HAP-1 (cell line): ENCODE data around the gene GPR63.

Experiments
- DNase-seq, 2 experiments: peaks; one replicate each; pipeline ENCODE4 v3.0.0-alpha.2; 2016 to 2020; ENCODE audit warnings: low spot score in 2 of 2
- H3K27me3 ChIP-seq: fragments of 250-450 bp; sonication (Bioruptor Pico); 2 replicates; pipeline ENCODE4 v1.5.1; 2020; ENCODE audit warnings: low read depth, mild to moderate bottlenecking, moderate library complexity
- H3K36me3 ChIP-seq: fragments of 250-450 bp; sonication (Bioruptor Pico); replicated peaks from 2 replicates; pipeline ENCODE4 v1.5.1; 2020; ENCODE audit warnings: mild to moderate bottlenecking
- H3K4me1 ChIP-seq: fragments of 250-450 bp; sonication (Bioruptor Pico); 2 replicates; pipeline ENCODE4 v1.5.1; 2020; ENCODE audit warnings: mild to moderate bottlenecking
- H3K4me3 ChIP-seq: fragments of 250-450 bp; sonication (Bioruptor Pico); 2 replicates; pipeline ENCODE4 v1.5.1; 2020; ENCODE audit warnings: mild to moderate bottlenecking, moderate library complexity
- H3K9me3 ChIP-seq: fragments of 250-450 bp; sonication (Bioruptor Pico); 2 replicates; pipeline ENCODE4 v1.5.1; 2020; ENCODE audit warnings: mild to moderate bottlenecking, moderate library complexity
- in situ Hi-C: fragments of 300-500 bp; cut with MboI; formaldehyde crosslinking; loops from 3 replicates; pipeline ENCODE4 v1.14.3; 2020; ENCODE audit warnings: low sequenced_read_pairs, inconsistent platforms, mixed read lengths

The GPR63 gene

GRCh38 chr6:96811136-96811535 lies 26.1 kb downstream of the GPR63 start:
- in situ Hi-C loops, result no loop called here
- Histone ChIP-seq H3K4me1 (peaks cover 7% of the 10 kb centered on the region), H3K4me3 (no peak overlapping the region), H3K9me3 (no peaks in the 10 kb centered on the region), H3K27me3 (no peaks in the 10 kb centered on the region), H3K36me3 (no peaks in the 10 kb centered on the region)
- DNase-seq, result no peak

- in situ Hi-C loops, result no loop called here
- no peaks in the 10 kb centered on the region for H3K27me3 ChIP-seq
- no peaks in the 10 kb centered on the region for H3K9me3 ChIP-seq
- no peak overlapping the region for H3K4me3 ChIP-seq
- no peaks in the 10 kb centered on the region for H3K36me3 ChIP-seq
- DNase-seq, result no peak
- peaks cover 7% of the 10 kb centered on the region for H3K4me1 ChIP-seq
These were observed 28.2 kb downstream of the GPR63 start for GRCh38 chr6:96809119-96809518.

- H3K4me1 ChIP-seq, result no peaks in the 10 kb centered on the region
- no peak overlapping the region for H3K4me3 ChIP-seq
- in situ Hi-C loops, result no loop called here
- no peaks in the 10 kb centered on the region for H3K9me3 ChIP-seq
- no peaks in the 10 kb centered on the region for H3K36me3 ChIP-seq
- no peaks in the 10 kb centered on the region for H3K27me3 ChIP-seq
- no peak for DNase-seq
These were observed 34.2 kb downstream of the GPR63 start for GRCh38 chr6:96803106-96803481.

- peaks cover 6% of the 10 kb centered on the region for H3K4me1 ChIP-seq
- in situ Hi-C loops, result no loop called here
- H3K4me3 ChIP-seq, result no peak overlapping the region
- H3K9me3 ChIP-seq, result no peaks in the 10 kb centered on the region
- no peaks in the 10 kb centered on the region for H3K27me3 ChIP-seq
- peak; percentile 27 to 45 for DNase-seq
- H3K36me3 ChIP-seq, result no peaks in the 10 kb centered on the region
These were observed 41.8 kb downstream of the GPR63 start for GRCh38 chr6:96795481-96795880.

- no peak for DNase-seq
These were observed 42.3 kb downstream of the GPR63 start for GRCh38 chr6:96794980-96795379.

GRCh38 chr6:96792561-96793190 lies 44.6 kb downstream of the GPR63 start:
- in situ Hi-C loops, result no loop called here
- no peak for DNase-seq
- Histone ChIP-seq H3K36me3 (no peaks in the 10 kb centered on the region), H3K4me1 (peaks cover 6% of the 10 kb centered on the region), H3K9me3 (no peaks in the 10 kb centered on the region), H3K4me3 (no peak overlapping the region), H3K27me3 (no peaks in the 10 kb centered on the region)

More at GRCh38 chr6:96794980-96795379, 42.3 kb downstream of the GPR63 start:
- in situ Hi-C loops, result no loop called here
- Histone ChIP-seq H3K9me3 (no peaks in the 10 kb centered on the region), H3K36me3 (no peaks in the 10 kb centered on the region), H3K27me3 (no peaks in the 10 kb centered on the region), H3K4me3 (no peak overlapping the region), H3K4me1 (peaks cover 6% of the 10 kb centered on the region)

GRCh38 chr6:96789871-96790270 lies 47.4 kb downstream of the GPR63 start:
- in situ Hi-C loops, result no loop called here
- no peak for DNase-seq
- H3K36me3 ChIP-seq, result no peaks in the 10 kb centered on the region
- peaks cover 1% of the 10 kb centered on the region for H3K4me1 ChIP-seq
- no peaks in the 10 kb centered on the region for H3K9me3 ChIP-seq
- H3K4me3 ChIP-seq, result no peak overlapping the region
- no peaks in the 10 kb centered on the region for H3K27me3 ChIP-seq

GRCh38 chr6:96787846-96788580 lies 49.3 kb downstream of the GPR63 start:
- Histone ChIP-seq H3K4me1 (no peaks in the 10 kb centered on the region; the same call in 1 of the 2 replicates), H3K9me3 (no peaks in the 10 kb centered on the region), H3K36me3 (no peaks in the 10 kb centered on the region), H3K4me3 (no peak overlapping the region), H3K27me3 (no peaks in the 10 kb centered on the region)
- in situ Hi-C loops, result no loop called here
- no peak for DNase-seq

- Histone ChIP-seq H3K4me1 (no peaks in the 10 kb centered on the region; the same call in 1 of the 2 replicates), H3K9me3 (no peaks in the 10 kb centered on the region), H3K36me3 (no peaks in the 10 kb centered on the region), H3K27me3 (no peaks in the 10 kb centered on the region), H3K4me3 (no peak overlapping the region)
- no peak for DNase-seq
- in situ Hi-C loops, result no loop called here
These were observed 50.9 kb downstream of the GPR63 start for GRCh38 chr6:96786336-96786735.

GRCh38 chr6:96784650-96785049 lies 52.6 kb downstream of the GPR63 start:
- no peak for DNase-seq

GRCh38 chr6:96783307-96783706 lies 54.0 kb downstream of the GPR63 start:
- no peaks in the 10 kb centered on the region for H3K27me3 ChIP-seq
- no peaks in the 10 kb centered on the region for H3K36me3 ChIP-seq
- DNase-seq, result no peak
- in situ Hi-C loops, result no loop called here
- no peak overlapping the region for H3K4me3 ChIP-seq
- peaks cover 4% of the 10 kb centered on the region; the same call in 1 of the 2 replicates for H3K4me1 ChIP-seq
- H3K9me3 ChIP-seq, result no peaks in the 10 kb centered on the region

More at GRCh38 chr6:96784650-96785049, 52.6 kb downstream of the GPR63 start:
- no peak overlapping the region for H3K4me3 ChIP-seq
- H3K36me3 ChIP-seq, result no peaks in the 10 kb centered on the region
- peaks cover 4% of the 10 kb centered on the region; the same call in 1 of the 2 replicates for H3K4me1 ChIP-seq
- no peaks in the 10 kb centered on the region for H3K9me3 ChIP-seq
- in situ Hi-C loops, result no loop called here
- H3K27me3 ChIP-seq, result no peaks in the 10 kb centered on the region

GRCh38 chr6:96781557-96781956 lies 55.7 kb downstream of the GPR63 start:
- no peak for DNase-seq
- in situ Hi-C loops, result no loop called here

GRCh38 chr6:96777113-96777512 lies 60.2 kb downstream of the GPR63 start:
- in situ Hi-C loops, result no loop called here
- no peak for DNase-seq
- Histone ChIP-seq H3K27me3 (no peaks in the 10 kb centered on the region), H3K9me3 (no peaks in the 10 kb centered on the region), H3K4me1 (0 out of 2 replicates have a peak, but pooled peaks cover 4% of the 10 kb centered on the region), H3K36me3 (no peaks in the 10 kb centered on the region), H3K4me3 (no peak overlapping the region)

More at GRCh38 chr6:96781557-96781956, 55.7 kb downstream of the GPR63 start:
- H3K9me3 ChIP-seq, result no peaks in the 10 kb centered on the region
- no peaks in the 10 kb centered on the region for H3K36me3 ChIP-seq
- H3K27me3 ChIP-seq, result no peaks in the 10 kb centered on the region
- no peak overlapping the region for H3K4me3 ChIP-seq
- H3K4me1 ChIP-seq, result peaks cover 4% of the 10 kb centered on the region; the same call in 1 of the 2 replicates

GRCh38 chr6:96775727-96776400 lies 61.4 kb downstream of the GPR63 start:
- Histone ChIP-seq H3K4me1 (0 out of 2 replicates have a peak, but pooled peaks cover under 1% of the 10 kb centered on the region), H3K36me3 (no peaks in the 10 kb centered on the region), H3K4me3 (no peak overlapping the region), H3K27me3 (no peaks in the 10 kb centered on the region), H3K9me3 (no peaks in the 10 kb centered on the region)
- in situ Hi-C loops, result no loop called here
- no peak for DNase-seq
